Activated naive CD8-positive, alpha-beta T cell (primary cell): Measurements from ENCODE around the gene CRAMP1.

Experiments used
- H3K27ac Mint-ChIP-seq: one replicate; pipeline ENCODE4 v1.8.0; 2021; ENCODE audit warnings: mixed read lengths
- H3K27me3 Mint-ChIP-seq: one replicate; pipeline ENCODE4 v1.8.0; 2021; ENCODE audit warnings: mixed read lengths
- H3K36me3 Mint-ChIP-seq: one replicate; pipeline ENCODE4 v1.8.0; 2021; ENCODE audit warnings: mixed read lengths
- H3K4me1 Mint-ChIP-seq: one replicate; pipeline ENCODE4 v1.8.0; 2021; ENCODE audit warnings: low read depth, mixed read lengths
- H3K4me3 Mint-ChIP-seq: one replicate; pipeline ENCODE4 v1.8.0; 2021; ENCODE audit warnings: mild to moderate bottlenecking, mixed read lengths
- H3K9me3 Mint-ChIP-seq: one replicate; pipeline ENCODE4 v1.8.0; 2021; ENCODE audit warnings: low read depth, mixed read lengths

CRAMP1 gene

GRCh38 chr16:1653023-1653422 lies 40.9 kb downstream of the CRAMP1 start:
- Mint-ChIP-seq H3K4me1 (peaks cover 2% of the 10 kb centered on the region), H3K4me3 (no peak overlapping the region), H3K27ac (no peak overlapping the region), H3K27me3 (no peaks in the 10 kb centered on the region), H3K36me3 (peaks cover 11% of the 10 kb centered on the region), H3K9me3 (no peaks in the 10 kb centered on the region)

DNA sequence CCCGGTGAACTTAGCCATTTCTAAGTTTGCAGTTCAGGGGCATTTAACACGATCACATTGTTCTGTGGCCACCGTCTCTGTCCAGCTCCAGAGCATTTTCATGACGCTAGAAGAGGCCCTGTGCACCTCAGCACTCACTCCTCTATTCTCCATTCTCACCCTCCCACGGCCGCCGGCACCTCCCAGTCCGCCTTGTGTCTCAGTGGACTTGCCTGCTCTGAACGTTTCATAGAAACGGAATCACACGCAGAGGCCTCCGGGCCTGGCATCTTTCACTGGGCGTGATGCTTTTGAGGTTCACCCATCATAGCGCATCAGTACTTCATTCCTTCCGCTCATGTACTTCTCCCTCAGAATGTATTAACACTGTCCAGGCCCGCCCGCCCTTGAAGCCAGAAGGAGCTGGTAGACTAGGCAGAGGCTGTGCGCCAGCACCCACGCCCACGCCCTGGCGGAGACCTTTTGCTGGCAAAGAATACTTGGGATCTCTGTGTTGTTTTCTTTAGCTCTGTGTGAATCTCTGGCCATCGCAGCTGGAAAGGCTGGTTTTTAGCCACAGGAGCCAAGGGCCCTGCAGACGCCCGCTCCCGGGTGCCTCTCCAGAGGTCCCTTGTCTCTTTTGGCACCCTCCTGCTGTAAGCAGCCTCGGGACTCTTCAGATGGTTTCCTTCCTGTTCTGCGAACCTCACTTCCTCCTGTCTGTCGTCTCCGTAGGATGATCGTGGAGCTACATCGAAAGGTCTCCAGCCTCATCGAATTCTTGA lies 42.5 kb downstream of the CRAMP1 start:
- Mint-ChIP-seq H3K4me3 (no peak overlapping the region), H3K36me3 (peaks cover 9% of the 10 kb centered on the region), H3K9me3 (no peaks in the 10 kb centered on the region), H3K27me3 (no peaks in the 10 kb centered on the region), H3K27ac (no peak overlapping the region), H3K4me1 (peaks cover 2% of the 10 kb centered on the region)

DNA sequence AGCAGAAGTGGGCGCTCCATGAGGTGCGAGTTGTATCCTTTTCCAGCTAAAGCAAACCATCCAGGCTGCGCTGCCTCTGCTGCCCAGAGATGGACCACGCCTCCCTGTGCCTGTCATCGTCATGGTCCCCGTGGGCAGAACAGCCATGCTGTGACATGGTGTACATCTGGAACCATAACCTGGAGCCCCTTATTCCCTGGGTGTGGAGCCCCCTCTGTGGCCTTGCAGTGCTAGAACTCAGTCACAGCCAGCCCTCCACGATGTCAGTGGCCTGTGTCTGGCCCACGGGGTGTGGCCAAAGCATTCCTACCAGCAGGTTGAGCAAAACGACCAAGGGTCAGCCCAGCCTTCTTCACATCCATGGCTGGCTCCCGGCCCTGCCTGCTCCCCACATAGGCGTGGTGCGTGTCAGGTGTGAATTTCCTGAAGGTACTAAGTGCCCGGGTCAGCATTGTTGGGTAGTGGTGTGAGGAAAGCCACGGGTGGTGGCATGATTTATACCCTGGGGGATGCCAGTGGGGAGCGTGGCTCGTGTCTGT lies 43.2 kb downstream of the CRAMP1 start:
- Mint-ChIP-seq H3K4me3 (no peak overlapping the region), H3K27ac (no peak overlapping the region), H3K9me3 (no peaks in the 10 kb centered on the region), H3K4me1 (peaks cover 2% of the 10 kb centered on the region), H3K36me3 (peaks cover 9% of the 10 kb centered on the region), H3K27me3 (no peaks in the 10 kb centered on the region)

DNA sequence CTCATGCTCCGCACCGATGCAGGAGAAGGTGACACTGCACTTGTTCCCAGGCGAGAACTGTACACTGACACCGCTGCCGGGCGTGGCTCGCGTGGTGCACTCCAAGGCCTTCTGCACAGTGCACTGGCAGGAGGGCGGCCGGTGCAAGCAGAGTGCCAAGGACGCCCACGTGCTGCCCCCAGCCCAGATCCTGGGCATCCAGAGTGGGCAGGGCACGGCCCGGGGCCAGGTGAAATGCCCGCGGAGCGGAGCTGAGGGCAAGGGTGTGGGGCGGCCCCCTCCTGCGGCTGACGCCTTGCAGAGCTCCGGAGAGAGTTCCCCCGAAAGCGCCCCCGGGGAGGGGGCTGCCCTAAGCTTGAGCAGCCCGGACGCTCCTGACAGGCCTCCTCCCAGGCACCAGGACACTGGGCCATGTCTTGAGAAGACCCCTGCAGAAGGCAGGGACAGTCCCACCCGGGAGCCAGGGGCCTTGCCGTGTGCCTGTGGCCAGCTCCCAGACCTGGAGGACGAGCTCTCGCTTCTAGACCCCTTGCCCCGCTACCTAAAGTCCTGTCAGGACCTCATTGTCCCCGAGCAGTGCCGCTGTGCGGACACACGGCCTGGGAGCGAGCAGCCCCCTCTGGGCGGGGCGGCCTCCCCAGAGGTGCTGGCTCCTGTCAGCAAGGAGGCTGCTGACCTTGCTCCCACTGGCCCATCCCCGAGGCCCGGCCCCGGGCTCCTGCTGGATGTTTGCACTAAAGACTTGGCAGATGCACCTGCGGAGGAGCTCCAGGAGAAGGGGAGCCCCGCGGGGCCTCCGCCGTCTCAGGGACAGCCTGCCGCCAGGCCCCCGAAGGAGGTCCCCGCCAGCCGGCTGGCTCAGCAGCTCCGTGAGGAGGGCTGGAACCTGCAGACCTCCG lies 44.0 kb downstream of the CRAMP1 start:
- Mint-ChIP-seq H3K4me1 (no peaks in the 10 kb centered on the region), H3K4me3 (no peak overlapping the region), H3K36me3 (peaks cover 3% of the 10 kb centered on the region), H3K27ac (no peak overlapping the region), H3K27me3 (no peaks in the 10 kb centered on the region), H3K9me3 (no peaks in the 10 kb centered on the region)

GRCh38 chr16:1656808-1657617 lies 44.9 kb downstream of the CRAMP1 start:
- Mint-ChIP-seq H3K9me3 (no peaks in the 10 kb centered on the region), H3K4me1 (no peaks in the 10 kb centered on the region), H3K36me3 (peaks cover 2% of the 10 kb centered on the region), H3K4me3 (no peak overlapping the region), H3K27ac (no peak overlapping the region), H3K27me3 (no peaks in the 10 kb centered on the region)

GRCh38 chr16:1657841-1658240 lies 45.7 kb downstream of the CRAMP1 start:
- no peaks in the 10 kb centered on the region for H3K4me1 Mint-ChIP-seq
- no peak overlapping the region for H3K27ac Mint-ChIP-seq
- no peaks in the 10 kb centered on the region for H3K27me3 Mint-ChIP-seq
- H3K36me3 Mint-ChIP-seq = peaks cover 2% of the 10 kb centered on the region
- H3K4me3 Mint-ChIP-seq = no peak overlapping the region
- H3K9me3 Mint-ChIP-seq = no peaks in the 10 kb centered on the region

- Mint-ChIP-seq H3K36me3 (peaks cover 2% of the 10 kb centered on the region), H3K27ac (no peak overlapping the region), H3K4me3 (no peak overlapping the region), H3K4me1 (no peaks in the 10 kb centered on the region), H3K27me3 (no peaks in the 10 kb centered on the region), H3K9me3 (no peaks in the 10 kb centered on the region)
Observed at GRCh38 chr16:1659031-1659430, 46.9 kb downstream of the CRAMP1 start.

DNA sequence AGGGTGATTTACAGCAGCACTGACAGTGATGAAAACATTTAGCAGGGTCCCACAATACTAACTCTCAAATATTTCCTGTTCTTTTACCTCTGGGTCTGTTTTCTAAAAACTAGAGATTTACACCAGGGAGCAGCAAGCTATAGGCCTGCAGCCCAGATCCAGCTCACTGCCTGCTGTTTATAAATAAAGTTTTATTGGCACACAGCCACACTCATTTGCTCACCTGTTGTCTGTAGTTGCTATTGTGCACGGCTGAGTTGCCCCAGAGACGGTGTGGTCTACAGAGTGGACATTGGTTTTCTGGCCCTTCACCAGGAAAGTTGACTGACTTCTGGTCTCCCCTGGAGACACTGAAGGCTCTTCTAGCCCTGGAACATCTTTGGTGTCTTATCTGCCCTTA lies 49.7 kb downstream of the CRAMP1 start:
- Mint-ChIP-seq H3K9me3 (no peaks in the 10 kb centered on the region), H3K36me3 (peaks cover 4% of the 10 kb centered on the region), H3K4me1 (no peaks in the 10 kb centered on the region), H3K4me3 (no peak overlapping the region), H3K27me3 (no peaks in the 10 kb centered on the region), H3K27ac (no peak overlapping the region)

DNA sequence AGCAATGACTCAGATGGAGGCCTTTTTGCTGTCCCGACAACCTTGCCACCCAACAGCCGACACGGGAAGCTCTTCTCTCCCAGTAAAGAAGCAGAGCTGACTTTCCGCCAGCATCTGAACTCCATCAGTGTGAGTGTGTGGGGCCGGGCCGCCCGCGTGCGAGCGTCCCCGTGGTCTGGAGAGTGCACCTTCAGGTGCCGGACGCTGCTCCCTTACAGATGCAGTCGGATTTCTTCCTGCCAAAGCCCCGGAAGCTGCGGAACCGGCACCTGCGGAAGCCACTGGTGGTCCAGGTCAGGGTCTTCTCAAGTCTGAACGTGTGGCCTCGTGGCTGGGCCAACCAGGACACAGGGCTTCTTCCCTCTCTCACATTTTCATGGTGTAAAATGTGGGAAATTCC lies 50.4 kb downstream of the CRAMP1 start:
- Mint-ChIP-seq H3K27ac (no peak overlapping the region), H3K4me1 (no peaks in the 10 kb centered on the region), H3K27me3 (no peaks in the 10 kb centered on the region), H3K36me3 (peaks cover 4% of the 10 kb centered on the region), H3K9me3 (no peaks in the 10 kb centered on the region), H3K4me3 (no peak overlapping the region)

GRCh38 chr16:1665829-1666228 lies 53.7 kb downstream of the CRAMP1 start:
- no peaks in the 10 kb centered on the region for H3K9me3 Mint-ChIP-seq
- H3K27ac Mint-ChIP-seq = no peak overlapping the region
- H3K4me3 Mint-ChIP-seq = no peak overlapping the region
- no peaks in the 10 kb centered on the region for H3K4me1 Mint-ChIP-seq
- no peaks in the 10 kb centered on the region for H3K27me3 Mint-ChIP-seq
- H3K36me3 Mint-ChIP-seq = peaks cover 4% of the 10 kb centered on the region

- H3K4me1 Mint-ChIP-seq = no peaks in the 10 kb centered on the region
- H3K4me3 Mint-ChIP-seq = no peak overlapping the region
- H3K27me3 Mint-ChIP-seq = no peaks in the 10 kb centered on the region
- peaks cover 4% of the 10 kb centered on the region for H3K36me3 Mint-ChIP-seq
- H3K9me3 Mint-ChIP-seq = no peaks in the 10 kb centered on the region
- no peak overlapping the region for H3K27ac Mint-ChIP-seq
Observed at GRCh38 chr16:1666316-1666715, 54.2 kb downstream of the CRAMP1 start.

- no peaks in the 10 kb centered on the region for H3K9me3 Mint-ChIP-seq
- H3K36me3 Mint-ChIP-seq = peaks cover 4% of the 10 kb centered on the region
- H3K4me1 Mint-ChIP-seq = no peaks in the 10 kb centered on the region
- H3K4me3 Mint-ChIP-seq = no peak overlapping the region
- no peaks in the 10 kb centered on the region for H3K27me3 Mint-ChIP-seq
- no peak overlapping the region for H3K27ac Mint-ChIP-seq
Observed at GRCh38 chr16:1667271-1667670, 55.1 kb downstream of the CRAMP1 start.

DNA sequence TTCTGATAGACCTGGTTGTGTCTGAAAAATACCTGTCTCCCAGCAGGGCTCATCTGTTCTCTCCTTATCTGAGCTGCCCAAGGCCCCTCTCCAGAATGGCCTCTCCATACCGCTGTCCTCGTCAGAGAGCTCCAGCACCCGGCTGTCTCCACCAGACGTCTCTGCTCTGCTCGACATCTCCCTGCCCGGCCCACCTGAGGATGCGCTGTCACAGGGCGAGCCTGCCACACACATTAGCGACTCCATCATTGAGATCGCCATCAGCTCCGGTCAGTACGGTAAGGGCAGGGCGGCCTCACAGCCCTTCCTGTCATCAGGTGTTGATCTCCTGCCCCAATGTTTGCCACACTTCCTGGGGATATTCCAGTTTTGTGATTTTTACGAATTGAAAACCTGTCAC lies 55.8 kb downstream of the CRAMP1 start:
- Mint-ChIP-seq H3K27ac (no peak overlapping the region), H3K9me3 (no peaks in the 10 kb centered on the region)

DNA sequence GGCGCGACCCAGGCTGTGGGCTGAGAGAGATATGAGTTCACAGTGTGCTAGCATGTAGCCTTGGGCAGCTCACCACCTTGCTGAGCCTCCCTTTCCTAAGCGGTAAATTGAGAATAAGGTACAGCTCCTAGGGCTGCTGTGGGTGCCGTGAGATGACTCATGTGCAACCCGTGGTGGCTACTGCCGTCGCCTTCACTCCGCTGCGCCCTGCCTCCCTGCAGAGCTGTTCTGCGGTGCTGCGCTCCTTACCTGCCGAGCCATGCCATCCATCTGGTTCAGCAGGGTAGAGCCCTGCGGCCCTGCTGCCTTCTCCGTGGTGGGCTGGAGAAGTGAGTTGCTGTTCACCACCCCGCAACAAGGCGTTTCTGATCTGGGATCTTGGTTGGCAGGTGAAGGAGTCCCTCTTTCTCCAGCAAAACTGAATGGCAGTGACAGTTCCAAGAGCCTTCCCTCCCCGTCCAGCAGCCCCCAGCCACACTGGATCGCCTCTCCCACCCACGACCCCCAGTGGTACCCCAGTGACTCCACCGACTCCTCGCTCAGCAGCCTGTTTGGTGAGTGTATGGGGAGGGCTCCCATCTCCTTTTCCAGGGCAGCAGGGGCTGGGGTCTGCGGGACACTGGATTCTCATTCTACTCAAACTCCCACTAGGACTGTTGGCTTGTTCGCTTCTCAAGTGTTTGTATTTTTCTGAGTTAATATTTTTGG lies 56.6 kb downstream of the CRAMP1 start:
- H3K27me3 Mint-ChIP-seq = no peaks in the 10 kb centered on the region
- peaks cover 4% of the 10 kb centered on the region for H3K36me3 Mint-ChIP-seq
- no peaks in the 10 kb centered on the region for H3K4me1 Mint-ChIP-seq
- no peaks in the 10 kb centered on the region for H3K9me3 Mint-ChIP-seq
- H3K4me3 Mint-ChIP-seq = no peak overlapping the region
- no peak overlapping the region for H3K27ac Mint-ChIP-seq

More for the DNA sequence above, 55.8 kb downstream of the CRAMP1 start:
- H3K36me3 Mint-ChIP-seq = peaks cover 4% of the 10 kb centered on the region
- no peaks in the 10 kb centered on the region for H3K27me3 Mint-ChIP-seq
- H3K4me1 Mint-ChIP-seq = no peaks in the 10 kb centered on the region
- no peak overlapping the region for H3K4me3 Mint-ChIP-seq
